ENCODE results near the gene TBC1D23. TPM values are rescaled to one million over a fixed set of nuclear protein-coding genes. Genes with fewer than 3 reads are reported as not detected.

The TBC1D23 gene
- total RNA-seq, 2 donors from 2014 or later, result 35.6 to 58.2 TPM

DNA sequence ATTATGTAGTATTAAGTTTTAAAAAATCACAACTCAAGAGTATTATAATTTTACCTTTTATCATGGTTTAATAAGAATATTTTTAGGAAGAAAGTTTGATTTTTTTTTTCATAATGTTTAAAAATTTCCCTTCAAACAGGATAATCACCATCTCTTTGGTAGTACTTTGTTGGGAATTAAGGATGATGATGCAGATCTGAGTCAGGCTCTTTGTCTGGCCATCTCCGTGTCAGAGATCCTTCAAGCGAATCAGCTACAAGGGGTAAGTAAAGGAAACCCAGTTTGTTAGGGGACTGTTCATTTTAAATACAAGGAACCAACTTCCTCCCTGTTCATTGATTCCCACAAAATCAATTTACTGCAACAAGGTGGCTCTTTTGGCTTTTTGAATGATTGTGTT, 37.0 kb downstream of the TBC1D23 start:
- TF ChIP-seq, protein P1, sequence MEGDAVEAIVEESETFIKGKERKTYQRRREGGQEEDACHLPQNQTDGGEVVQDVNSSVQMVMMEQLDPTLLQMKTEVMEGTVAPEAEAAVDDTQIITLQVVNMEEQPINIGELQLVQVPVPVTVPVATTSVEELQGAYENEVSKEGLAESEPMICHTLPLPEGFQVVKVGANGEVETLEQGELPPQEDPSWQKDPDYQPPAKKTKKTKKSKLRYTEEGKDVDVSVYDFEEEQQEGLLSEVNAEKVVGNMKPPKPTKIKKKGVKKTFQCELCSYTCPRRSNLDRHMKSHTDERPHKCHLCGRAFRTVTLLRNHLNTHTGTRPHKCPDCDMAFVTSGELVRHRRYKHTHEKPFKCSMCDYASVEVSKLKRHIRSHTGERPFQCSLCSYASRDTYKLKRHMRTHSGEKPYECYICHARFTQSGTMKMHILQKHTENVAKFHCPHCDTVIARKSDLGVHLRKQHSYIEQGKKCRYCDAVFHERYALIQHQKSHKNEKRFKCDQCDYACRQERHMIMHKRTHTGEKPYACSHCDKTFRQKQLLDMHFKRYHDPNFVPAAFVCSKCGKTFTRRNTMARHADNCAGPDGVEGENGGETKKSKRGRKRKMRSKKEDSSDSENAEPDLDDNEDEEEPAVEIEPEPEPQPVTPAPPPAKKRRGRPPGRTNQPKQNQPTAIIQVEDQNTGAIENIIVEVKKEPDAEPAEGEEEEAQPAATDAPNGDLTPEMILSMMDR (IDR thresholded peaks at IDR 0.05), result no peak
- Histone ChIP-seq H3K9me3 (no peaks in the 10 kb centered on the region), H3K27me3 (no peaks in the 10 kb centered on the region), H3K4me3 (no peak overlapping the region), H3K9ac (ENCODE audit: low read depth in 2 of 2, low read length in 2 of 2) (no peak overlapping the region), H3K36me3 (no peaks in the 10 kb centered on the region), H3K27ac (no peak overlapping the region), H3K4me1 (no peaks in the 10 kb centered on the region)
- DNase-seq, result no peak
- intact Hi-C loops (cut with DNase I), result no loop called here

DNA sequence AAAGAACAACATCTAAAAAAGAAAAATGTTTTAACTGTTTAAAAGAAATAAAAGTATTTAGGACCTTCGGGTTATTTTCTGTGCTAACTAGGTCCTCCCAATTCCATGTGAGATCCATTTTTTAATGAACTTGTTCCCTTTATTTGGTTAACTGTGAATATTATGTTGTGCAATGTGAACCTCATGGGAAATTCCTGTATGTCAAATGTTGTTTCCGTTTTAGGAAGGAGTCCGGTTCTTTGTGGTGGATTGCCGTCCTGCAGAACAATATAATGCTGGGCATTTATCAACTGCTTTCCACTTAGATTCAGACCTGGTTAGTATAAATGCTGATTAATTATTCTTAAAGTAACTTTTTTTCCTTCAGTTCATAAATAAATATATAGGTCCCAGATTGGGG, 38.2 kb downstream of the TBC1D23 start:
- TF ChIP-seq, protein P1 (IDR thresholded peaks at IDR 0.05), result no peak
- Histone ChIP-seq H3K4me1 (no peaks in the 10 kb centered on the region), H3K4me3 (no peak overlapping the region), H3K27ac (no peak overlapping the region), H3K9ac (ENCODE audit: low read depth in 2 of 2, low read length in 2 of 2) (no peak overlapping the region), H3K36me3 (no peaks in the 10 kb centered on the region), H3K27me3 (no peaks in the 10 kb centered on the region), H3K9me3 (no peaks in the 10 kb centered on the region)
- no peak for DNase-seq
- intact Hi-C loops (cut with DNase I), result no loop called here

DNA sequence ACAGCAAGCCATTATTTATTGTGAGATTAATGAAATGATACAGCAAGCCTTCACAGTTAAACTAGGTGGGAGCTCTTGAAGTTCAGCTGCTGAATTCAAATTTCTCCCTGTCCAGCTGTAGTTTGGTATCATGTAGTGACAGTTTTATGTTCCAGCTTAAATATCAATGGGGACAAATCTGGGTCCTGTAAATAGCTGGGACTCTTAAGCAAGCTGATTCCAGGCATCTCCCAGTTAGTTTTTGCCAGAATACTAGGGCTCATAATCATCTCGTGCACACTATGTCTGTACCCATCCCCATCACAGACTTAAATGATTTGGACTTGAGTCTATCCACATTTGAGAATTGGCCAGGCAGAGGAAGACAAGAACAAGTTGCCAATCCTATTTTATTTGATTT, 45.9 kb downstream of the TBC1D23 start:
- intact Hi-C loops (cut with DNase I), result no loop called here
- no peak overlapping the region for H3K27ac ChIP-seq
- no peaks in the 10 kb centered on the region for H3K36me3 ChIP-seq
- H3K4me1 ChIP-seq, result no peaks in the 10 kb centered on the region
- TF ChIP-seq, protein P1 (IDR thresholded peaks at IDR 0.05), result no peak
- H3K9me3 ChIP-seq, result no peaks in the 10 kb centered on the region
- H3K9ac ChIP-seq (ENCODE audit: low read depth in 2 of 2, low read length in 2 of 2), result no peak overlapping the region
- no peak overlapping the region for H3K4me3 ChIP-seq
- no peak for DNase-seq
- H3K27me3 ChIP-seq, result no peaks in the 10 kb centered on the region

DNA sequence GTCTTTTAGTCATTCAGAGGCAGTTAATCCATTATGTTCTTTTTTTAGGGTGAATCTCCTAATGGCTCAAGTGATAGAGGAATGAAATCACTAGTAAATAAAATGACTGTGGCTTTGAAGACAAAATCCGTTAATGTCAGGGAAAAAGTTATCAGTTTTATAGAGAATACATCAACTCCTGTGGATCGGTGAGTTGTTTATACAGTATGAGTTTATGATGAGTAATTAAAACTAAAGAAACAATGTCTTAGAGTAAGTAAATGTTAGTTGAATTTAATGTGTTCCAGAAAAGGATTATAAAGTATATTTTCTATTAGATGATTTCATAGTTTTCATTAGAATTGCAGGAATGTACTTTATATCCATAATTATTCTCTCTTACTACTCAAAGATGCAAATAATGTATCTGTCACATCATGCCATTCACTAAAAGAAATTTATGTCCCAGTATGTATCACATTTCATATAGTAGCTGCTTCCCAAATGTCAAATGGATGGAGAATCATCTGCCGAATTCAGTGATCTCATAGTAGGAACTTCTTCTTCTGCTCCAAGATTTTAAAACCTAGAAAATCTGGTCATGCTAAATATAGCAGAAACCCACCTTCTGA, 49.7 kb downstream of the TBC1D23 start:
- no peaks in the 10 kb centered on the region for H3K4me1 ChIP-seq
- H3K9ac ChIP-seq (ENCODE audit: low read depth in 2 of 2, low read length in 2 of 2), result no peak overlapping the region
- no peak overlapping the region for H3K27ac ChIP-seq
- no peak for DNase-seq
- no peaks in the 10 kb centered on the region for H3K9me3 ChIP-seq
- intact Hi-C loops (cut with DNase I), result no loop called here
- peaks cover 5% of the 10 kb centered on the region for H3K36me3 ChIP-seq
- no peaks in the 10 kb centered on the region for H3K27me3 ChIP-seq
- H3K4me3 ChIP-seq, result no peak overlapping the region
- TF ChIP-seq, protein P1 (IDR thresholded peaks at IDR 0.05), result no peak

DNA sequence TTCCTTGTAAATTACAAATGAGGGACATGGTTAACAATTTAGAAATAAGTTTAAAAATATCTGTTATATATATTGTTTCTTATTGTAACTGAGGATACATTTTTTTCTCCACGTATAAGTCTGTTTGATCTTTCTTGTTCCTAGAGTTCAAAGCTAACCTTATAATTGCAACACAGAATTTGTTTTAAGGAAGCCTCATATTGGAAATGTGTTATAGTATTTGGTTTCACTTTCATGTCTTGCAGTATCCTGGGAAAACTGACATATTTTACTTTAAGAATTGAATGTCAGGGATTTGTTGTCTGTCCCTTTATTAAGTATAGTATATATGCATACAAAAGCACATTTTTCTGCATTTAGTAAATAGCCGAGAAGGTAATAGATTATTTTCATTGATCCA, 50.2 kb downstream of the TBC1D23 start:
- Histone ChIP-seq H3K27ac (no peak overlapping the region), H3K4me1 (no peaks in the 10 kb centered on the region), H3K36me3 (peaks cover 5% of the 10 kb centered on the region), H3K4me3 (no peak overlapping the region), H3K27me3 (no peaks in the 10 kb centered on the region), H3K9ac (ENCODE audit: low read depth in 2 of 2, low read length in 2 of 2) (no peak overlapping the region), H3K9me3 (no peaks in the 10 kb centered on the region)
- TF ChIP-seq, protein P1 (IDR thresholded peaks at IDR 0.05), result no peak
- no peak for DNase-seq
- intact Hi-C loops (cut with DNase I), result no loop called here
